Fibroblast of lung (primary cell): ENCODE measurements around the gene PAFAH1B2. TPM values are rescaled to one million over a fixed set of nuclear protein-coding genes. Genes with fewer than 3 reads are reported as not detected.
A peak's percentile ranks its signal among the peaks of the same experiment; 100 is the strongest.

ENCODE experiments used
- DNase-seq, 2 donors: peaks; one replicate each; pipeline versions ENCODE4 v3.0.0 to v3.0.0-alpha.2; 2010; ENCODE audit warnings: low read depth in 2 of 2
- H2AFZ ChIP-seq: 2 replicates; pipeline ENCODE4 v1.5.1; 2012; ENCODE audit warnings: low read length, control low read depth, inconsistent platforms
- H3K27ac ChIP-seq: 2 replicates; pipeline ENCODE4 v1.5.1; 2011; ENCODE audit warnings: low read length, control low read depth; ENCODE audit not compliant: insufficient read depth
- H3K27me3 ChIP-seq: 2 replicates; pipeline ENCODE4 v1.5.1; 2011; ENCODE audit warnings: mild to moderate bottlenecking, low read length; ENCODE audit not compliant: control insufficient read depth, insufficient read depth
- H3K36me3 ChIP-seq: 2 replicates; pipeline ENCODE4 v1.5.1; 2011; ENCODE audit warnings: low read length; ENCODE audit not compliant: control insufficient read depth, insufficient read depth
- H3K4me1 ChIP-seq: 2 replicates; pipeline ENCODE4 v1.5.1; 2011; ENCODE audit warnings: low read length; ENCODE audit not compliant: control insufficient read depth, insufficient read depth; ENCODE audit errors: extremely low read depth
- H3K4me2 ChIP-seq: 2 replicates; pipeline ENCODE4 v1.5.1; 2011; ENCODE audit warnings: low read length, control low read depth; ENCODE audit not compliant: insufficient read depth; ENCODE audit errors: extremely low read depth
- H3K4me3 ChIP-seq, 4 experiments: fragments of 200-600 bp in 1 of 4; sonication (generic) in 1 of 4; replicated peaks in 1 of 4; 2 replicates each; pipeline ENCODE4 v1.5.1; 2011 to 2016; ENCODE audit warnings: low read length in 4 of 4, low read depth in 3 of 4, mild to moderate bottlenecking in 3 of 4, control low read depth in 2 of 4, inconsistent platforms in 1 of 4, mixed read lengths in 1 of 4; ENCODE audit not compliant: insufficient read depth in 1 of 4; ENCODE audit errors: control extremely low read depth in 1 of 4
- H3K79me2 ChIP-seq: 2 replicates; pipeline ENCODE4 v1.5.1; 2012; ENCODE audit warnings: mild to moderate bottlenecking, low read length, inconsistent platforms; ENCODE audit not compliant: control insufficient read depth, insufficient read depth
- H3K9ac ChIP-seq: 2 replicates; pipeline ENCODE4 v1.5.1; 2011; ENCODE audit warnings: mild to moderate bottlenecking, low read length, control low read depth; ENCODE audit not compliant: insufficient read depth
- H3K9me3 ChIP-seq: 2 replicates; pipeline ENCODE4 v1.5.1; 2012; ENCODE audit warnings: low read depth, low read length; ENCODE audit not compliant: control insufficient read depth, insufficient read depth
- H4K20me1 ChIP-seq: 2 replicates; pipeline ENCODE4 v1.5.1; 2011; ENCODE audit warnings: low read length; ENCODE audit not compliant: control insufficient read depth, insufficient read depth; ENCODE audit errors: extremely low read depth
- EZH2 ChIP-seq: IDR thresholded peaks from 2 replicates; pipeline ENCODE4 v1.5.1; 2012; ENCODE audit warnings: low read length, control low read depth, mild to moderate bottlenecking; ENCODE audit errors: missing control alignments
- polyA plus RNA-seq, 2 donors: library from polyadenylated mRNA; depleted of rRNA in 1 of 2; stranded (reverse) in 1 of 2; unstranded in 1 of 2; fragments of >200 nt; gene quantifications; 2 replicates each; pipeline ENCODE4 v1.2.1, GENCODE V29; 2011 to 2012; ENCODE audit warnings: missing spikeins in 1 of 2
- total RNA-seq: library from RNA; depleted of rRNA; stranded (reverse); fragments of >200 nt; gene quantifications from 2 replicates; pipeline ENCODE4 v1.2.1, GENCODE V29; 2014
- TF ChIP-seq, protein P1 (sequence below), 2 donors: IDR thresholded peaks in 1 of 2; conservative IDR thresholded peaks in 1 of 2; 1 replicate in 1 of 2; 2 replicates in 1 of 2; pipeline ENCODE4 v1.5.1; 2011 to 2012; ENCODE audit warnings: low read length in 2 of 2, control low read depth in 1 of 2, inconsistent platforms in 1 of 2, low read depth in 1 of 2, mild to moderate bottlenecking in 1 of 2

Gene PAFAH1B2
- total and polyA plus RNA-seq, 2 donors (not counting 1 experiment from before 2014, with no cell fraction given) = 70.8 to 112 TPM

DNA sequence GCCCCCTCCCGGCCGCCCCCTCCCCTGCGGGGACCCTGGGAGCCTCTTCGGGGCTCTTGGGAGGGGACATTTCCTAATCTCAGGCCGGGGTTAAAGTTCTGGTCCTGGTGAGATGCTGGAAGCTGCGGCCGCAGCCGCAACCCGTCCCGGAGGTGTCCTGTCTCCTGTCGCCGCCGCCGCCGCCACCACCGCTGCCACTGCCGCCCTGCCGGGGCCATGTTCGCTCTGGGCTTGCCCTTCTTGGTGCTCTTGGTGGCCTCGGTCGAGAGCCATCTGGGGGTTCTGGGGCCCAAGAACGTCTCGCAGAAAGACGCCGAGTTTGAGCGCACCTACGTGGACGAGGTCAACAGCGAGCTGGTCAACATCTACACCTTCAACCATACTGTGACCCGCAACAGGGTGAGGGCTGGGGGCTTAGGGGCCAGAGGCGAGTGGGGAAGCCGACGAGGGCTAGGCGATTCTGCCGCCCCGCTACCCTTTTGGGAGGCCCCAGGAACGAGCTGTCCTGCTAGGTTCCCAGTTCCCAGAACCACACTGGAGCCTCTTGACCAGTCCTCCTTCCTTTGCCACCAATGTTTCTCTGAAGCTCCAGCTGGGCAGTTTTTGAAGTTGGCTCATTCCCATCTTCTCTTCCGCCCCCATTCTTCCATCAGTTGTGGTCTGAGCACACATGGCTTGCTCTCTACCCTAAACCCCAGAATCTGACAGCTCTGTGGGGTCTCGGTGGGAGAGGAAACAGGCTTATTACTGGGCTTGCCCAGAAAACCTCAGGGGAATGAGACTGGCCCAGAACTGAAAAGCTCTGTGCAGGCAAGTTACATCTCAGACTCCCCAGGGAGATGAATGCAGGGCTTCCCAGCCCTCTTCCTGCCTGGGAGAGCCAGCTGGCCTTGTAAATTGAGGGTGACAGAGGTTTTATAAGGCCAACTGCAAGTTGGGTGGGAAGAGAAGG, 35.2 kb downstream of the PAFAH1B2 start:
- H4K20me1 ChIP-seq = no peaks in the 10 kb centered on the region
- peak overlapping the region; percentile 33 for H2AFZ ChIP-seq
- H3K27me3 ChIP-seq = no peaks in the 10 kb centered on the region
- H3K9me3 ChIP-seq = no peaks in the 10 kb centered on the region
- DNase-seq = peak; percentile 35 to 45
- H3K79me2 ChIP-seq = no peaks in the 10 kb centered on the region
- H3K4me3 ChIP-seq = peak overlapping the region; percentile 65 to 83 (median 72)
- peak overlapping the region; percentile 81 for H3K9ac ChIP-seq
- H3K27ac ChIP-seq = peak overlapping the region; percentile 85
- H3K4me2 ChIP-seq = peak overlapping the region; percentile 79
- peaks cover 9% of the 10 kb centered on the region for H3K4me1 ChIP-seq
- H3K36me3 ChIP-seq = peaks cover 5% of the 10 kb centered on the region
- TF ChIP-seq, protein P1, sequence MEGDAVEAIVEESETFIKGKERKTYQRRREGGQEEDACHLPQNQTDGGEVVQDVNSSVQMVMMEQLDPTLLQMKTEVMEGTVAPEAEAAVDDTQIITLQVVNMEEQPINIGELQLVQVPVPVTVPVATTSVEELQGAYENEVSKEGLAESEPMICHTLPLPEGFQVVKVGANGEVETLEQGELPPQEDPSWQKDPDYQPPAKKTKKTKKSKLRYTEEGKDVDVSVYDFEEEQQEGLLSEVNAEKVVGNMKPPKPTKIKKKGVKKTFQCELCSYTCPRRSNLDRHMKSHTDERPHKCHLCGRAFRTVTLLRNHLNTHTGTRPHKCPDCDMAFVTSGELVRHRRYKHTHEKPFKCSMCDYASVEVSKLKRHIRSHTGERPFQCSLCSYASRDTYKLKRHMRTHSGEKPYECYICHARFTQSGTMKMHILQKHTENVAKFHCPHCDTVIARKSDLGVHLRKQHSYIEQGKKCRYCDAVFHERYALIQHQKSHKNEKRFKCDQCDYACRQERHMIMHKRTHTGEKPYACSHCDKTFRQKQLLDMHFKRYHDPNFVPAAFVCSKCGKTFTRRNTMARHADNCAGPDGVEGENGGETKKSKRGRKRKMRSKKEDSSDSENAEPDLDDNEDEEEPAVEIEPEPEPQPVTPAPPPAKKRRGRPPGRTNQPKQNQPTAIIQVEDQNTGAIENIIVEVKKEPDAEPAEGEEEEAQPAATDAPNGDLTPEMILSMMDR (conservative IDR thresholded peaks at IDR 0.05 in 1 of 2, IDR thresholded peaks at IDR 0.05 in 1 of 2; ENCODE audit: low read depth in 1 of 2, low read length in 2 of 2) = peak in 1 of 2 donors; percentile 0
- no peak for TF ChIP-seq EZH2

DNA sequence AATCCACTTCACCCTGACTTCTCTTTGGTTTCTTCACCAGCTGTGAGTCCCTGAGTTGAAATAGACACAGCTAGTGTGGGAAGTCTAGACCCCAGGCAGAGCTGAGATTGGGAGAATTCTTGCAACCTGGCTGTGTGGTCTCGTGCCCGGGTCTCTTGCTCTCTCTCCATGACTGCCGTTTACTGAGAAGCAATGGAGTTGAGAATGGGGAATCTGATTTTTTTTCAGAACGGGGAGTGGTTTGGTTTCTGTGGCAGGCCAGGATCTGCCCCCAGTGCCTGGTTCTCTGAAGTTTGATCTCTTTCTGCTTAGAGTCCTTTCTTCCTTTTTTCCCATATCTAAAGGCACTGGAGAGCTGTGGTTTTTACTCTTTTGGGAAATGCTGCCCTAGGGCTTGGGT, 35.9 kb downstream of the PAFAH1B2 start:
- Histone ChIP-seq H3K27me3 (no peaks in the 10 kb centered on the region), H3K9ac (no peak overlapping the region), H3K9me3 (no peaks in the 10 kb centered on the region), H3K79me2 (no peaks in the 10 kb centered on the region), H2AFZ (no peak overlapping the region), H3K4me2 (peak overlapping the region; percentile 79), H4K20me1 (no peaks in the 10 kb centered on the region), H3K4me1 (peaks cover 9% of the 10 kb centered on the region), H3K27ac (peak overlapping the region; percentile 85), H3K4me3 (peak overlapping the region; percentile 65 to 83 (median 72)), H3K36me3 (peaks cover 5% of the 10 kb centered on the region)
- DNase-seq = peak in 1 of 2 donors; percentile 24
- TF ChIP-seq EZH2 = no peak
- TF ChIP-seq, protein P1 (conservative IDR thresholded peaks at IDR 0.05 in 1 of 2, IDR thresholded peaks at IDR 0.05 in 1 of 2; ENCODE audit: low read depth in 1 of 2, low read length in 2 of 2) = no peak
